Activated T-helper 9 cell treated with anti-CD3 and anti-CD28 coated beads, Interleukin-2, amount 50 U/mL, for 16 hours (primary cell): ENCODE results near the gene PLXNA3.
A peak's percentile ranks its signal among the peaks of the same experiment; 100 is the strongest.

Source experiments
- DNase-seq: peaks from one replicate; pipeline ENCODE4 v3.0.0-alpha.2; 2020; ENCODE audit warnings: low read depth

The PLXNA3 gene

GRCh38 chrX:154502098-154502497 is 44.0 kb downstream of the PLXNA3 start:
- no peak for DNase-seq

GRCh38 chrX:154502989-154503388 is 44.9 kb downstream of the PLXNA3 start:
- DNase-seq, result no peak

GRCh38 chrX:154505734-154506133 is 47.7 kb downstream of the PLXNA3 start:
- DNase-seq, result no peak

GRCh38 chrX:154506483-154507332 is 48.6 kb downstream of the PLXNA3 start:
- no peak for DNase-seq

GRCh38 chrX:154507673-154508383 is 49.7 kb downstream of the PLXNA3 start:
- no peak for DNase-seq

- DNase-seq, result no peak
These were observed 50.3 kb downstream of the PLXNA3 start for GRCh38 chrX:154508384-154508745.

GRCh38 chrX:154509455-154509854 is 51.4 kb downstream of the PLXNA3 start:
- no peak for DNase-seq

DNA sequence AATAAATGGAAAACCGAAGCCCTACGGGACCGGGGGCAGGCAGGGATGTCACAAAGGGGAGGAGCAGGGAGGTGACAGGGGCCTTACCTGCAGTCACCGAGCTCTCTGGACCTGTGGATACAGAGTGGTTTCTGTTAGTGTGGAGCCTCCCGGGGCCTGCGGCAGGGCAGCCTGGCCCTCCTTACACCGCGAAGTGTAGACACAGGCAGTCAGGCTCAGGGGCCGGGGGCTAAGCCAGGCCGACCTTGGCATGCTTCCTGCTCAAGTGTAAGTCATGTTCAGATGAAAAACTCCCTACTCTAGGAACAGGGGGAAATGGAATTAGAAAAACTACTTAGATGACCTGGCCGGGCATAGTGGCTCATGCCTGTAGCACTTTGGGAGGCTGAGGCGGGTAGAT is 53.7 kb downstream of the PLXNA3 start:
- DNase-seq, result no peak

- DNase-seq, result no peak
These were observed 54.9 kb downstream of the PLXNA3 start for GRCh38 chrX:154512879-154513553.

- DNase-seq, result no peak
These were observed 55.6 kb downstream of the PLXNA3 start for GRCh38 chrX:154513716-154514115.

- DNase-seq, result no peak
These were observed 57.2 kb downstream of the PLXNA3 start for GRCh38 chrX:154515090-154515965.

DNA sequence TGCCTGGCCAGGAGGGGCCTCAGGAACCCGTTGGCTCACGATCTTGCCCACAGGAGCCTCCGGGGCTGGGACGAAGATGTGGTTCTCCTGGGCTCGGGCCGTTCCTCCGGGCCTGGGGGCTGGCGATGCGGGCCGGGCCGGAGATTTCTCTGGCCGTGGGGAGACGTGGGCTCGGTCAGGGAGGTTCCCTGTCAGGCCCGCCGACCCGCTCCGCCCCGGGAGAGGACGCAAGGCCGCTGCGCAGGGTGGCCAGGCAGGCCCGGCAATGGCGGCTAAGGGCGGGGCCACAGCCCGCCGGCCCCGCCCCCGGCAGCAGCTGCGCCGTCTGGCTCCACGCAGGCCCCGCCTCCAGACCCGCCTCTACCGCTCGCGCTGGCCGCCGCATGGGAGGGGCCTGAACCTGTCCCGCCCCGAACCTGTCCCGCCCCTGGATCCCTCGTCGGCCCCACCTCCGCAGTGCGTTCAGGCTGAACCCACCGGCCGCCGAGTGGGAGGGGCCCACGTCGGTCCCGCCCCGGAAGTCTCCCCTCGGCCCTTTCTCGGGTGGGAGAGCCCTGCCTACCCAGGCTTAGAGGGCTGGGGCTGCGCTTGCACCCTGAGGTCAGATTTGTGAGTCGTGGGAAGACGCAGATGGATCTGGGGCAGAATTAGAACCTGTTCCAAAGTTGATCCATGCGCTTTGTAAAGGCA is 58.0 kb downstream of the PLXNA3 start, which contains the start of gene FAM3A:
FAM3A (minus strand) TSS at position 267 of the 690 bp plus-strand sequence. CDS start 460 bp downstream, outside the sequence.
- peak; percentile 86 for DNase-seq

DNA sequence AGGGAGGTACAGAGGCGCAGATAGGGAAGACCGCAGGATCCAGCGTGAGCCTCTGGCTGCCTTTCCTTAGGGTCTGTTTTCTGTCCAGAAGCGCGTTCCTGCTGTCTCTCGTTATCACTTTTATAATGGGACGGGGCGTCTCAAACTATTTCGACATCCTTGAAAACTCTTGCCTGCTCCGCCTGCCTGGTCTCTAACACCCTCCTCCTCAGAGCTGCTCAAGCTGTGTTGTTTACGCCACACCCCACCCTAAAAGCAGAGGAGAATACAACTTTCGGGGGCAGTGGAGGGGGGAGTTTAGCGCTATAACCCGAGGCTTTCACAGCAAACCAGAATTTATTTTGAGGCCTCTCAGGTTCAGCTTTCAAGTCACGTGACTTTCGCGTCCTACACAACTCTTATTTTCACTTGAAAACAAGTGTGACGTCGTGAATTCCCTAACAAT is 58.6 kb downstream of the PLXNA3 start:
- DNase-seq, result no peak

- no peak for DNase-seq
These were observed 59.2 kb downstream of the PLXNA3 start for GRCh38 chrX:154517101-154517781.

DNA sequence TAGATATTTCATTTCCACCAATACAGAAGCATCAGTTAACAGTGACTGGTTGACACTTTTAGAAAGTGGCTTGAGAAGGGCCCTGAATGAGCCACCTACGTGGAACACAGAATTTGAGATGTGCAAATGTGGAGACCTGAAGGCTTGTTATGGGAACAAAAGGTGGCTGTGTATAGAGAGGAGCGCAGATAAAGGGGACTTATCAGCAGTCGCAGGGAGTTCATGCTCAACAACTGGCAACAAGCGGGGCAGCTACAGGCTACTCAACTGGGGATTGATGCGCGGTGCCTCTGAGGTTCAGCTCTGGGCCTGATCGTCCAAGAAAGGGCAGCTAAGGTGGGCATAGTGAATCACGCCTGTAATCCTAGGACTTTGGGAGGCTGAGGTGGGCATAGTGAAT is 61.3 kb downstream of the PLXNA3 start:
- no peak for DNase-seq

DNA sequence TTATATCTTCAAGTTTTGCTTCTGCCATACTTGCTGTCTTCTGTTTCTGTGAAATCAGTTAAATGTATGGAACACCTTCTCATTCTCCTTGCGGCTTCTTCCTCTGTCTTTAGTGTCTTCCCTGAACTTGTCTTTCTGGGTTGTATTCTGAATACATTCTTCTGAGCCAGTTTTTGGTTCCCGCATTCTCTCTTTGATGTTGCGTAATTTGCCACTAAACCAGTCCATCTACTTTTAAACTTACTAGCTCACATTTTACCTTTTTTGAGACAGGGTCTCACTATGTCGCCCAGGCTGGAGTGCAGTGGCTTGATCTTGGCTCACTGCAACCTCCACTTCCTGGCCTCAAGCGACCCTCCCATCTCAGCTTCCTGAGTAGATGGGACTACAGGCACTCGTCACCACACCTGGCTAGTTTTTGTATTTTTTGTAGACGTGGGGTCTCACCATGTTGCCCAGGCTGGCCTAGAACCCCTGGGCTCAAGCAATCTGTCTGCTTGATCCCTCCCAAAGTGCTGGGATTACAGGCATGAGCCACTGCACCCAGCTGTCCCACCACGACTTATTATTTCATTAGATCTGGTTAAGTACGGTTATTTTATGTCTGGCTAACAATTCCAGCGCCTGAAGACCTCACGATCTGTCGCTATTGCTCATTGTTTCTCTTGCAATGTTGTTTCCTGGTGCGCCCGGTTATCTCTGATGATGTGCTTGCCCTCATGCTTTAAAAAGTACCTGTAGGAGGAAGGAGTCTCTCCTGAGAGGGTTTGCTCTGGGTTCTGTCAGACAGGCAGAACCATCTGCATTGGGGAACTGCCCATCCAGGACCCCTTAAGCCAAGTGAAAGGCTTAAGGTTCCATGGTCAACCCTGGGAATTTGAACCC is 67.8 kb downstream of the PLXNA3 start:
- no peak for DNase-seq

- DNase-seq, result peak; percentile 35
These were observed 69.0 kb downstream of the PLXNA3 start for GRCh38 chrX:154526901-154527675.
